HG03159 (cell line): Measurements from ENCODE around the gene CDC34.

Experiments used
- ATAC-seq: cut with Tn5 transposase; IDR thresholded peaks from one replicate; pipeline ENCODE4 v1.9.1; 2021; ENCODE audit warnings: mild to moderate bottlenecking, moderate library complexity; ENCODE audit not compliant: unreplicated experiment

Gene CDC34

DNA sequence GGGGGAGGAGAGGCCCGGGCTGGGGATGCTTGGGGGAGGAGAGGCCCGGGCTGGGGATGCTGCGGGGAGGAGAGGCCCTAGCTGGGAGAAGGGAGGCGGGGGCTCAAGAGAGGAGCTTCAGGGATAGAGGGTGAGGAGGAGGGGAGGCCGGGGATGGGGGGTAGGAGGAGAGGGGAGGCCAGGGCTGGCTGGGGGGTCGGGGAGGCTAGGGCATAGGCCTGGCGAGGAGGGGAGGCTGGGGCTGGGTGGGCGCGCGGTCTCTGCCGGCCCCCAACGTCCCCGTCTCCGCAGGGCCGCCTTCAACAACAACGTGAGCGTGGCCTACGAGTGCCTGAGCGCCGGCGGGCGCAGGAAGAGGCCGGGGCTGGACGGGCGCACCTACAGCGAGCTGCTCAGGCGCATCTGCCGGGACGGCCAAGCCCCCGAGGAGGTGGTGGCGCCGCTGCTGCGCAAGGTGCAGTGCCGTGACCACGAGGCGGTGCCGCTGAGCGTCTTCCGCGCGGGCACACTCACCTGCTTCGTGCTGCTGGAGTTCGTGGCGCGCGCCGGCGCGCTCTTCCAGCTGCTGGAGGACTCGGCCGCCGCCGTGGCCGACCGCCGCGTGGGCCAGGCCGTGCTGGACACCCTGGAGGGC lies 12.8 kb upstream of the CDC34 start:
- ATAC-seq = no peak

GRCh38 chr19:519449-519865 lies 12.1 kb upstream of the CDC34 start:
- ATAC-seq = no peak

- no peak for ATAC-seq
Observed at GRCh38 chr19:522726-523125, 8.8 kb upstream of the CDC34 start.

- no peak for ATAC-seq
Observed at GRCh38 chr19:524062-524674, 7.4 kb upstream of the CDC34 start.

GRCh38 chr19:525029-525428 lies 6.5 kb upstream of the CDC34 start:
- no peak for ATAC-seq

DNA sequence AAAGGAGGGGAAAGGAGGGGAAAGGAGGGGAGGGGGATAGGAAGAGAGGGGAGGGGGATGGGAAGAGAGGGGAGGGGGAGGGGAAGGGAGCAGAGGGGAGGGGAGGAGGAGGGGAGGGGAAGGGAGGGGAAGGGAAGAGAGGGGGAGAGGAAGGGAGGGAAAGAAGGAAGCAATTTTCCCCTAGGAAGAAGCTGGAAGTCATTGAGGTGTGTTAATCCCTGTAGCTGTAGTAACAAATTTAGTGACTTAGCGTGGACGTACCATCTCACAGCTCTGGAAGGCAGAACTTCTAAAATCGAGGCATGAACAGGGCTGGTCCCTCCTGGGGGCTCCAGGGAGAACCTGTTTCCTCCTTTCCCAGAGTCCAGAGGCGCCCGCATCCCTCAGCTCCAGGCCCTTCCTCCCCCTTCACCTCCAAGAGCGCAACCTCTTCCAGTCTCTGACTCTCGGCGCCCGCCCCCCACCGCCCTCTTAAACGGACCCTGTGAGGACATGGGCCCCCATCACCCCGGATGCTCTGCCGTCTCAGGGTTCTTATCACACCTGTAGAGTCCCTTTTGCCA lies 5.6 kb upstream of the CDC34 start:
- ATAC-seq = no peak

- no peak for ATAC-seq
Observed at GRCh38 chr19:530134-531008, 1.2 kb upstream of the CDC34 start.

- peak; percentile 67 for ATAC-seq
Observed at GRCh38 chr19:531009-531752, 379 bp upstream of the CDC34 start.

GRCh38 chr19:532561-533363 lies 1.2 kb downstream of the CDC34 start:
- ATAC-seq = peak; percentile 8

DNA sequence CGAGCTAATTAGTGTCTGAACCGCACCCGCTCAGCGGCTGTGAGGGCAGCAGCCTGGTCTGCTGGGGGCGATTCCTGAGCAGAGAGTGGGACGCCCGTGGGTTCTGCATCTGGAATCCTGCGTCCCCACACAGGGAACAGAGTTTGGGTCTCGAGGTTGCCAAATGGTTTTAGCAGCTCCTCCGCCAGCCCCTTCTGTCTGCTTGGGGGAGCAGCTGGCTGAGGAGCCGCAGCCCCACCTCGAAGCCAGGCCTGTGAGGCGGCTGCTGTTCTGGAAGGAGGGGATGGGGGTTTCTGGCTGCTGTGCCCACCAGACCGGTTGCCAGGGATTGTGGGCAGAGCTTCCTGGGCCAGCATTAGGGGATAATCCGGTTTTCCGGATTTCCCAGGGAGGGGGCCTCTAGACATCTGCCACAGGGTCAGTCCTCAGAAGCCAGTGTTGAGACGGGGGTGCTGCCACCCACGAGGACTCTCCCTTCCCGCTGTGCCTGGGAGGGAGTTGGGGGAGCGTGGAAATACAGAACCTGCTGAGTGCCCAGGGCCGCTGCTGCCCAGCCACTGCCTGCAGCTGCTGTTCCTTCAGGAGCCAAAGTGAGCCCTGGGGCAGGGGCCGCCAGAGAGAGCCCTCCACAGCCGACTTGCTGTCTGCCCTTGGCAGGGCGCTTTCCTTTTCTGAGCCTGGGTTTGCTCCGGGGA lies 2.0 kb downstream of the CDC34 start:
- ATAC-seq = no peak

DNA sequence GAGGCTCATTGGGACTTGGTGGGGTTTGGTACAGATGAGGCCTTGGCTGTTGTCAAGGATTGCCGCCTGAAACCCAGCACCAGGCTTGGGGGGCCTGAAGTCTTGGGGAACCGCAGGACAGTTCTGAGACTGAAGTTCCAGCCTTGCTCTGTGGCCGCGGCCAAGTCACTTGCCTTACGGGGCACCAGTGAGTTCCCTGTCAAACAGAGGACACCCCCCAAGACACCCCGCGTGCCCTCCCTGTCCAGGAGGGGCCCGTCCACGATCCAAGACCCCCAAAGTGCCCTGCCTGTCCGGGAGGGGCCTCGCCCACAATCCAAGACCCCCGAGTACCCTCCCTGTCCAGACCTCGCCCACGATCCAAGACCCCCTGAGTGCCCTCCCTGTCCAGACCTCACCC lies 2.5 kb downstream of the CDC34 start:
- ATAC-seq = no peak

- ATAC-seq = no peak
Observed at GRCh38 chr19:535017-535835, 3.7 kb downstream of the CDC34 start.

DNA sequence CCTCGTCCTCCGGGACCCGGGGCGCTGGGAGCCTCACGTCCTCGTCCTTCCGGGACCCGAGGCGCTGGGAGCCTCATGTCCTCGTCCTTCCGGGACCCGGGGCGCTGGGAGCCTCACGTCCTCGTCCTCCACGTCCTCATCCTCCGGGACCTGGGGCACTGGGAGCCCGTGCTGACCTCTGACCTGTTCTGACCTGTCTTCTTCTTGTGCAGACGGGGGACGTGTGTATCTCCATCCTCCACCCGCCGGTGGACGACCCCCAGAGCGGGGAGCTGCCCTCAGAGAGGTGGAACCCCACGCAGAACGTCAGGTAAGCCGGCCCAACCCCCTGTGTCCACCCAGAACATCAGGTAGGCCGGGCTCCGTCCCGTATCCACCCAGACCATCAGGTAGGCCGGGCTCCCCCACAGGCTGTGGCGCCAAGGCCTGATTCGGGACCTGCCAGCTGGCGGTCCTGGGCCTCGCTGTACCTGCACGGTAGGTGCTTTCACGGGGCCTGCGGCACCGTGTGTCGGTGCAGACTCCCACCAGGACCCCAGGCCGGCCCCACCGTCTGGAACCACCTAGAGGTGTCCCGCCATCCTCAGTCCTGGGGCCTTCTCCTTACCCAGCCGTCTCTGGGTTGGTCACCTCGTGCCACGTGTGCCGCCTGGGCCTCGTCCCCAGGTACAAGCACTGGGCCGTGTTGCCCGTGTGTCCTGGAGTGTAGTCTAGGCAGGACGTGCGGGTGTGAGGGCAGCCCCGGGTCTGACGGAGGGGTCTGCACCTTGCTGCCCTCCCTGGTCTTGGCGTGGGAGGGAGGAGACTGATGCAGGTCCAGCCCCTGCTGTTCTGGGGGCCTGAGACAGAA lies 4.7 kb downstream of the CDC34 start:
- ATAC-seq = no peak

- no peak for ATAC-seq
Observed at GRCh38 chr19:536881-537404, 5.4 kb downstream of the CDC34 start.

DNA sequence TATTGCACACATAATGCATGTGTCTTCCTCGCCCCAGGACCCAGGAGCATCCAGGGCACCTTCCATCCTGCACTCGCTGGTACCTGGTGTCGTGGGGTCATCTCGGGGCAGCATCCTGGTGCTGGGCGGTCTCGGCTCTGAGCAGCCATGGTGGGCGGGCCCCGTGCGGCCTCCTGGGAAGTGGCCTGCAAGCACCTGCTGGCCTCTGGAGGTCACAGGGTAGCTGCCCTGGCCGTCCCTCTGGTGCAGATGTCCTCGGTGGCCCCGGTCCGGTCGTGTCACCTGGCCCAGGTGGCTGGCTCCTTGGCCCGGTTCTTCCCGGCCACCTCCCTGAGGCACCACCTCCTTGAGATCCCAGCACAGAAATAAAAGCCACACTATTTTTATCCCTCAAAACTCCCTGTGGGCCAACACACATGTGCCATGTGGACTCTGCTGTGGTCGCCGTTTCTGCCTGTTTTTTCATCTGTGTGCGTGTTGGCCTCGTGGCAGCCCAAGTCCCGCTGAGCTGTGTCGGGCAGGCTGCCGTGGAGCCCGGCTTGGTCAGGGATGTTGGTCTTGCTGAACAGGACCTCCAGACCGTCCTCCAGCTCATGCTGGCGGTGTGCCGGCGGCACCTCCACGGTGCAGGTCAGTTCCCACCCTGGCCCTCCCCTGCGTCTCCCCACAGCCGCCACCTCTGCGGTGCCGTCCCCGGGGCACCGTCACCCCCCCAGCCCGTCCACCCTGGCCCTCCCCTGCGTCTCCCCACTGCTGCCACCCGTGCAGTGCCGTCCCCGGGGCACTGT lies 7.3 kb downstream of the CDC34 start:
- no peak for ATAC-seq

GRCh38 chr19:539429-540030 lies 8.0 kb downstream of the CDC34 start:
- ATAC-seq = no peak
